Epithelial cell of proximal tubule (primary cell): Measurements from ENCODE around the gene NAT8. TPM values are rescaled to one million over a fixed set of nuclear protein-coding genes. Genes with fewer than 3 reads are reported as not detected.
"Not testable (repeated sequence)": the region's sequence is repeated elsewhere in the genome, so short reads cannot be mapped to it uniquely, and the experiment has no call there.

Experiments used
- DNase-seq: peaks from one replicate; pipeline ENCODE4 v3.0.0-alpha.2; 2011; ENCODE audit warnings: low read depth
- H3K4me3 ChIP-seq: 2 replicates; pipeline ENCODE4 v1.5.1; 2011; ENCODE audit warnings: low read depth, mild to moderate bottlenecking, low read length
- CTCF ChIP-seq: conservative IDR thresholded peaks from 2 replicates; pipeline ENCODE4 v1.5.1; 2012; ENCODE audit warnings: low read depth, mild to moderate bottlenecking, low read length
- total RNA-seq: library from RNA; depleted of rRNA; stranded (reverse); fragments of >200 nt; gene quantifications from 2 replicates; pipeline ENCODE4 v1.2.3, GENCODE V29; 2015

The NAT8 gene
- total RNA-seq, 1 donor from 2014 or later = not detected

- TF ChIP-seq CTCF = no peak
- DNase-seq = no peak
- no peak overlapping the region for H3K4me3 ChIP-seq
Measured at GRCh38 chr2:73614105-73614504, 28.1 kb downstream of the NAT8 start.

- TF ChIP-seq CTCF = no peak
- no peak overlapping the region for H3K4me3 ChIP-seq
- no peak for DNase-seq
Measured at GRCh38 chr2:73611867-73612266, 30.4 kb downstream of the NAT8 start.

- DNase-seq = no peak
- H3K4me3 ChIP-seq = no peak overlapping the region
- TF ChIP-seq CTCF = no peak
Measured at GRCh38 chr2:73611193-73611592, 31.0 kb downstream of the NAT8 start.

GRCh38 chr2:73610111-73610510 lies 32.1 kb downstream of the NAT8 start:
- H3K4me3 ChIP-seq = no peak overlapping the region
- no peak for TF ChIP-seq CTCF
- DNase-seq = no peak

- H3K4me3 ChIP-seq, DNase-seq: not testable (repeated sequence)
Measured at GRCh38 chr2:73604589-73604988, 37.6 kb downstream of the NAT8 start.

GRCh38 chr2:73603099-73603588 lies 39.1 kb downstream of the NAT8 start:
- H3K4me3 ChIP-seq, DNase-seq: not testable (repeated sequence)

- no peak overlapping the region for H3K4me3 ChIP-seq
Measured at GRCh38 chr2:73601780-73602179, 40.4 kb downstream of the NAT8 start.

GRCh38 chr2:73594251-73594650 lies 48.0 kb downstream of the NAT8 start:
- TF ChIP-seq CTCF = no peak

More at GRCh38 chr2:73601780-73602179, 40.4 kb downstream of the NAT8 start:
- TF ChIP-seq CTCF = no peak
- no peak for DNase-seq

More at GRCh38 chr2:73594251-73594650, 48.0 kb downstream of the NAT8 start:
- H3K4me3 ChIP-seq = no peak overlapping the region
- DNase-seq = no peak
